ENCODE measurements around the gene DLK2.
"Not testable (repeated sequence)": the region's sequence is repeated elsewhere in the genome, so short reads cannot be mapped to it uniquely, and the experiment has no call there.

Gene DLK2

GRCh38 chr6:43421831-43422230 lies 33.5 kb downstream of the DLK2 start:
- H3K4me3 ChIP-seq (replicated peaks in 1 of 2; ENCODE audit: low read depth in 2 of 2, low read length in 2 of 2) = no peak overlapping the region
- TF ChIP-seq, protein P1, sequence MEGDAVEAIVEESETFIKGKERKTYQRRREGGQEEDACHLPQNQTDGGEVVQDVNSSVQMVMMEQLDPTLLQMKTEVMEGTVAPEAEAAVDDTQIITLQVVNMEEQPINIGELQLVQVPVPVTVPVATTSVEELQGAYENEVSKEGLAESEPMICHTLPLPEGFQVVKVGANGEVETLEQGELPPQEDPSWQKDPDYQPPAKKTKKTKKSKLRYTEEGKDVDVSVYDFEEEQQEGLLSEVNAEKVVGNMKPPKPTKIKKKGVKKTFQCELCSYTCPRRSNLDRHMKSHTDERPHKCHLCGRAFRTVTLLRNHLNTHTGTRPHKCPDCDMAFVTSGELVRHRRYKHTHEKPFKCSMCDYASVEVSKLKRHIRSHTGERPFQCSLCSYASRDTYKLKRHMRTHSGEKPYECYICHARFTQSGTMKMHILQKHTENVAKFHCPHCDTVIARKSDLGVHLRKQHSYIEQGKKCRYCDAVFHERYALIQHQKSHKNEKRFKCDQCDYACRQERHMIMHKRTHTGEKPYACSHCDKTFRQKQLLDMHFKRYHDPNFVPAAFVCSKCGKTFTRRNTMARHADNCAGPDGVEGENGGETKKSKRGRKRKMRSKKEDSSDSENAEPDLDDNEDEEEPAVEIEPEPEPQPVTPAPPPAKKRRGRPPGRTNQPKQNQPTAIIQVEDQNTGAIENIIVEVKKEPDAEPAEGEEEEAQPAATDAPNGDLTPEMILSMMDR (IDR thresholded peaks at IDR 0.05; ENCODE audit: low read depth, low read length) = no peak
- DNase-seq (ENCODE audit: low read depth in 2 of 2) = no peak

- DNase-seq (ENCODE audit: low read depth in 2 of 2) = no peak
- H3K4me3 ChIP-seq (replicated peaks in 1 of 2; ENCODE audit: low read depth in 2 of 2, low read length in 2 of 2) = no peak overlapping the region
- TF ChIP-seq, protein P1 (IDR thresholded peaks at IDR 0.05; ENCODE audit: low read depth, low read length) = no peak
Measured at GRCh38 chr6:43420012-43420709, 35.2 kb downstream of the DLK2 start.

GRCh38 chr6:43416935-43417334 lies 38.4 kb downstream of the DLK2 start:
- TF ChIP-seq, protein P1 (IDR thresholded peaks at IDR 0.05; ENCODE audit: low read depth, low read length) = no peak
- no peak for DNase-seq (ENCODE audit: low read depth in 2 of 2)

GRCh38 chr6:43415275-43415674 lies 40.1 kb downstream of the DLK2 start:
- not testable (repeated sequence) for H3K4me3 ChIP-seq (replicated peaks in 1 of 2; ENCODE audit: low read depth in 2 of 2, low read length in 2 of 2); DNase-seq (ENCODE audit: low read depth in 2 of 2)

More at GRCh38 chr6:43416935-43417334, 38.4 kb downstream of the DLK2 start:
- no peak overlapping the region for H3K4me3 ChIP-seq (replicated peaks in 1 of 2; ENCODE audit: low read depth in 2 of 2, low read length in 2 of 2)

DNA sequence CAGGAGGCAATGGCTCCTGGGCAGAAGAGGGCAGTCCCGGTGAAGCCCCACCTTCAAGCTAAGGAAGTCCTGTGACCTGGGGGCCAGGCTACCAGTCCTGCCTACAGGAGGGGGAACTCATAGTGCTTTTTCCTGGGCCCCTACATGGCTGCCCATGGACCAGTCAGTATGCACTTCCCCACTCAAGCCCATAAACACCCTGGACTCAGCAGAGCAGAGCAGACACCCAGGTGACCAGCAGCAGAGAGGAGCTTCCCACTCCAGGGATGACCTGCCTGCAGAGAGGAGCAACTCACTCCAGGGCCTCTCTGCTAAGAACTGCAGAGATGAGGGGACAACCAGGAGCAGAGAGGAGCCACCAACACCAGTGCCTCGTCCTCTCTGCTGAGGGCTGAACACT lies 42.3 kb downstream of the DLK2 start:
- no peak for DNase-seq (ENCODE audit: low read depth in 2 of 2)
- TF ChIP-seq, protein P1 (IDR thresholded peaks at IDR 0.05; ENCODE audit: low read depth, low read length) = no peak
- H3K4me3 ChIP-seq (replicated peaks in 1 of 2; ENCODE audit: low read depth in 2 of 2, low read length in 2 of 2) = no peak overlapping the region

GRCh38 chr6:43412541-43412940 lies 42.8 kb downstream of the DLK2 start:
- no peak overlapping the region for H3K4me3 ChIP-seq (replicated peaks in 1 of 2; ENCODE audit: low read depth in 2 of 2, low read length in 2 of 2)
- TF ChIP-seq, protein P1 (IDR thresholded peaks at IDR 0.05; ENCODE audit: low read depth, low read length) = no peak
- no peak for DNase-seq (ENCODE audit: low read depth in 2 of 2)

- DNase-seq (ENCODE audit: low read depth in 2 of 2); H3K4me3 ChIP-seq (replicated peaks in 1 of 2; ENCODE audit: low read depth in 2 of 2, low read length in 2 of 2): not testable (repeated sequence)
Measured at GRCh38 chr6:43410776-43411175, 44.6 kb downstream of the DLK2 start.

DNA sequence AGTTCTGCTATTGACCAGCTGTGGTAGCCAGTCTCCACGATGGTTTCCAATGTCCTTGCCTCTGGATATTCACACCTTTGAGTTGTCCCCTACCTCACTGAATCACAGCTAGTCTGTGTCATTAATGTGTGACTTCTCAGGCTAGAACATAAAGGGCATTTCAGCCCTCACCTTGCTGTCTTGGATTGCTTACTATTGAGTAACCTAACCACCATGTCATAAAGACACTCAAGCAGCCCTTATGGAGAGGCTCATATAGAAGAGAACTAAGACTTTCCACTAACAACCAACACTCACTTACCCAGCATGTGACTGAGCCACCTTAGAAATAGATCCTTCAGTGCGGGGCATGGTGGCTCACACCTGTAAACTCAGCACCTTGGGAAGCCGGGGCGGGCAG lies 47.1 kb downstream of the DLK2 start:
- TF ChIP-seq, protein P1 (IDR thresholded peaks at IDR 0.05; ENCODE audit: low read depth, low read length) = no peak
- no peak for DNase-seq (ENCODE audit: low read depth in 2 of 2)
- H3K4me3 ChIP-seq (replicated peaks in 1 of 2; ENCODE audit: low read depth in 2 of 2, low read length in 2 of 2) = no peak overlapping the region
